HepG2 (cell line): ENCODE results near the gene ARL3. TPM values are rescaled to one million over a fixed set of nuclear protein-coding genes. Genes with fewer than 3 reads are reported as not detected.

Source experiments
- ATAC-seq: fragments of 200-7000 bp; cut with Tn5 transposase; 3 replicates; pipeline ENCODE4 v1.9.1; 2020; ENCODE audit warnings: mild to moderate bottlenecking, moderate library complexity
- BruUV-seq: library from RNA; stranded (reverse); fragments of 400-500 nt; replicated peaks from 2 replicates; lab custom pipeline; 2021; lab: Mats Ljungman, UMichigan
- CTCF ChIA-PET: fragments of 300-600 bp; formaldehyde crosslinking; extraction: SDS; loops from one replicate; lab custom pipeline; 2021; ENCODE audit warnings: low total read pairs, inconsistent platforms, low intra/inter-chr PET ratio; lab: Yijun Ruan, JAX
- POLR2A ChIA-PET: fragments of 350-600 bp; sonication (Branson Sonifier 250); formaldehyde crosslinking; loops from one replicate; lab custom pipeline; 2020; ENCODE audit warnings: antibody characterized with exemption, inconsistent platforms; lab: Yijun Ruan, JAX
- DNase-seq: peaks from one replicate; pipeline ENCODE4 v3.0.0-alpha.2; 2015; ENCODE audit warnings: low spot score
- FAIRE-seq: peaks from 3 replicates; lab custom pipeline; 2011; peaks lifted over from hg19 to GRCh38; lab: Jason Lieb, UNC
- H2AFZ ChIP-seq: one replicate; pipeline ENCODE4 v1.6.1; 2011; ENCODE audit warnings: low read length, inconsistent platforms
- H3K27ac ChIP-seq: fragments of 300-600 bp; 3 replicates; pipeline ENCODE4 v1.8.0; 2011; ENCODE audit warnings: mixed run types, mild to moderate bottlenecking, mixed read lengths, low read length, inconsistent platforms; ENCODE audit not compliant: insufficient read depth; ENCODE audit errors: extremely low read length
- H3K27me3 ChIP-seq, 2 experiments: fragments of 200-600 bp in 1 of 2; 2 replicates in 1 of 2; 3 replicates in 1 of 2; pipeline versions ENCODE4 v1.6.0 to v1.8.0; 2011; ENCODE audit warnings: low read length in 2 of 2, mild to moderate bottlenecking in 2 of 2, moderate library complexity in 2 of 2, inconsistent platforms in 1 of 2; ENCODE audit not compliant: insufficient read depth in 2 of 2, control insufficient read depth in 1 of 2
- H3K36me3 ChIP-seq, 2 experiments: fragments of 200-600 bp in 1 of 2; replicated peaks in 1 of 2; 2 replicates in 1 of 2; 3 replicates in 1 of 2; pipeline versions ENCODE4 v1.5.1 to v1.8.0; 2011; ENCODE audit warnings: low read length in 2 of 2, inconsistent platforms in 1 of 2; ENCODE audit not compliant: insufficient read depth in 2 of 2, control insufficient read depth in 1 of 2
- H3K4me1 ChIP-seq: 2 replicates; pipeline ENCODE4 v1.5.1; 2012; ENCODE audit warnings: low read length, inconsistent platforms; ENCODE audit not compliant: insufficient read depth
- H3K4me2 ChIP-seq: 2 replicates; pipeline ENCODE4 v1.6.0; 2011; ENCODE audit warnings: low read depth, low read length, inconsistent platforms
- H3K4me3 ChIP-seq, 3 experiments: fragments of 200-600 bp in 1 of 3; sonication (generic), shearing (Covaris generic) in 1 of 3; replicated peaks in 1 of 3; 2 replicates each; pipeline ENCODE4 v1.5.1; 2011 to 2016; ENCODE audit warnings: low read length in 3 of 3, inconsistent platforms in 2 of 3, low read depth in 2 of 3, mild to moderate bottlenecking in 2 of 3, control low read depth in 1 of 3, mixed read lengths in 1 of 3; ENCODE audit not compliant: insufficient read depth in 1 of 3
- H3K79me2 ChIP-seq: one replicate; pipeline ENCODE4 v1.6.1; 2011; ENCODE audit warnings: low read length, inconsistent platforms; ENCODE audit not compliant: insufficient read depth
- H3K9ac ChIP-seq: 2 replicates; pipeline ENCODE4 v1.6.0; 2011; ENCODE audit warnings: mild to moderate bottlenecking, low read depth, low read length, inconsistent platforms; ENCODE audit not compliant: insufficient read depth
- H3K9me3 ChIP-seq: 2 replicates; pipeline ENCODE4 v1.5.1; 2012; ENCODE audit warnings: mild to moderate bottlenecking, low read length
- H4K20me1 ChIP-seq: 2 replicates; pipeline ENCODE4 v1.6.0; 2011; ENCODE audit warnings: inconsistent platforms, mild to moderate bottlenecking, low read length, moderate library complexity; ENCODE audit not compliant: insufficient read depth
- AGO2 ChIP-seq: fragments of 200-400 bp; formaldehyde crosslinking; optimal IDR thresholded peaks from 2 replicates; pipeline ENCODE3; 2017; ENCODE audit warnings: mild to moderate bottlenecking, low read depth, low read length, moderate library complexity
- ATF6 ChIP-seq: sonication (generic); formaldehyde crosslinking; conservative IDR thresholded peaks from 2 replicates; pipeline ENCODE4 v1.4.0; 2020; ENCODE audit warnings: missing genetic modification reagents
- CEBPG ChIP-seq: IDR thresholded peaks from 2 replicates; pipeline ENCODE4 v1.6.1; 2016
- GPBP1L1 ChIP-seq: sonication (generic); formaldehyde crosslinking; IDR thresholded peaks from 2 replicates; pipeline ENCODE4 v1.5.0; 2020; ENCODE audit warnings: mild to moderate bottlenecking, missing genetic modification reagents
- HDAC6 ChIP-seq: fragments of 200-600 bp; sonication (generic); IDR thresholded peaks from 2 replicates; pipeline ENCODE4 v1.7.0; 2017; ENCODE audit warnings: mild to moderate bottlenecking, antibody characterized with exemption, low read length, low read depth
- HMG20A ChIP-seq: IDR thresholded peaks from 2 replicates; pipeline ENCODE4 v1.6.1; 2016; ENCODE audit warnings: borderline replicate concordance
- NCOA2 ChIP-seq: sonication (generic); formaldehyde crosslinking; IDR thresholded peaks from 2 replicates; pipeline ENCODE4 v1.8.0; 2022; ENCODE audit warnings: inconsistent platforms
- RBM22 ChIP-seq: fragments of 200-400 bp; formaldehyde crosslinking; optimal IDR thresholded peaks from 2 replicates; pipeline ENCODE3; 2017; ENCODE audit warnings: mild to moderate bottlenecking, low read length, moderate library complexity
- TFAP4 ChIP-seq: sonication (generic); IDR thresholded peaks from 2 replicates; pipeline ENCODE4 v1.6.1; 2016; ENCODE audit warnings: low read depth, borderline replicate concordance
- THAP8 ChIP-seq: sonication (generic); formaldehyde crosslinking; IDR thresholded peaks from 2 replicates; pipeline ENCODE4 v1.5.1; 2020; ENCODE audit warnings: missing genetic modification reagents, mild to moderate bottlenecking, borderline replicate concordance
- XRCC5 ChIP-seq: fragments of 200-400 bp; formaldehyde crosslinking; optimal IDR thresholded peaks from 2 replicates; pipeline ENCODE3; 2017; ENCODE audit warnings: mild to moderate bottlenecking, low read length
- ZNF546 ChIP-seq: sonication (generic); formaldehyde crosslinking; conservative IDR thresholded peaks from 2 replicates; pipeline ENCODE4 v1.8.1; 2023; ENCODE audit warnings: mild to moderate bottlenecking, missing genetic modification reagents
- WGBS: methylation state at CpG from one replicate; pipeline ENCODE4 v1.1.6; 2017; ENCODE audit warnings: low lambda C conversion rate; 5-methylcytosine and 5-hydroxymethylcytosine counted together
- in situ Hi-C: cut with HindIII; loops from 2 replicates; pipeline ENCODE4 v1.10.0; 2017; ENCODE audit warnings: low pct_unique_long_range_greater_than_20kb; ENCODE audit not compliant: extremely low pct_ligation_motif_present
- intact Hi-C: fragments of 100-400 bp; cut with micrococcal nuclease; formaldehyde crosslinking; loops from one replicate; pipeline ENCODE4 v1.10.0; 2022; ENCODE audit not compliant: unreplicated experiment
- polyA plus RNA-seq, 8 experiments: library from polyadenylated mRNA; depleted of rRNA in 3 of 8; stranded (reverse) in 7 of 8; unstranded in 1 of 8; fragments of >200 nt; fragmentation: Illumina TruSeq in 4 of 8; extraction: Trizol in 4 of 8; gene quantifications; 2 replicates each; pipeline versions ENCODE4 v1.2.1 to v1.2.3, GENCODE V29; 2011 to 2016; ENCODE audit warnings: low read depth in 4 of 8, missing spikeins in 1 of 8, mixed read lengths in 1 of 8; ENCODE audit not compliant: insufficient read depth in 1 of 8
- total RNA-seq, 5 experiments: library from RNA; depleted of rRNA; stranded (reverse); fragments of >200 nt; fragmentation: Illumina TruSeq; extraction: Trizol; gene quantifications; 2 replicates each; pipeline ENCODE4 v1.2.3, GENCODE V29; 2016; ENCODE audit warnings: low read depth in 1 of 5

Gene ARL3
- total and polyA plus RNA-seq, 2 of the 13 experiments (the other 11 are each of a cell fraction or from before 2014, with no cell fraction given) = 5.2 to 6.6 TPM

GRCh38 chr10:102658802-102659201, 55.4 kb downstream of the ARL3 start (continued):
- TF ChIP-seq AGO2 (no peak), RBM22 (peak; percentile 12)

- Histone ChIP-seq H2AFZ (no peak overlapping the region), H4K20me1 (peaks cover 26% of the 10 kb centered on the region; the same call in 1 of the 2 replicates), H3K4me3 (no peak overlapping the region; a peak in 1 of 6 replicates), H3K27ac (peak overlapping the region; percentile 39), H3K36me3 (peaks cover 26 to 37% of the 10 kb centered on the region in 2 experiments), H3K79me2 (peaks cover 3% of the 10 kb centered on the region), H3K9me3 (no peaks in the 10 kb centered on the region), H3K27me3 (no peaks in the 10 kb centered on the region), H3K4me1 (peaks cover 53% of the 10 kb centered on the region), H3K9ac (no peak overlapping the region), H3K4me2 (peak overlapping the region; percentile 5; the same call in 1 of the 2 replicates)
- in situ Hi-C loops (no loop called here), intact Hi-C loops (no loop called here)
- BruUV-seq = TSS peak; percentile 24
- FAIRE-seq (no peak), ATAC-seq (no peak), DNase-seq (no peak)
- CTCF ChIA-PET = no interaction called here
- 31% methylated on average over 13 of the region's 13 CpGs for WGBS
- POLR2A ChIA-PET = interaction anchor here (0.5 to 4.6 kb wide), 12 partner anchors 8 to 156 kb away, joined by 3 to 86 read pairs (median 7); partner anchors contain the start of genes ACTR1A and TRIM8
- TF ChIP-seq NCOA2 = peak; percentile 62; the same call in 1 of the 2 replicates
- no peak for TF ChIP-seq GPBP1L1 (CRISPR knock-in tag)
- TF ChIP-seq ZNF546 (CRISPR knock-in tag) = no peak
- TF ChIP-seq HDAC6 = no peak
- no peak for TF ChIP-seq CEBPG (CRISPR knock-in tag)
- no peak for TF ChIP-seq THAP8 (CRISPR knock-in tag)
- TF ChIP-seq XRCC5 = no peak
- peak; percentile 52; the same call in 1 of the 2 replicates for TF ChIP-seq HMG20A
- TF ChIP-seq RBM22 = peak; percentile 95
- no peak for TF ChIP-seq ATF6
- TF ChIP-seq TFAP4 = peak; percentile 78; the same call in 1 of the 2 replicates
These were observed 56.0 kb downstream of the ARL3 start for GRCh38 chr10:102657984-102658724.
